ENCODE results near the gene FAP. TPM values are rescaled to one million over a fixed set of nuclear protein-coding genes. Genes with fewer than 3 reads are reported as not detected.

The FAP gene
- total RNA-seq, 1 donor from 2014 or later, result not detected

- Mint-ChIP-seq H3K4me1 (no peaks in the 10 kb centered on the region), H3K27me3 (peaks cover 8% of the 10 kb centered on the region), H3K27ac (no peak overlapping the region), H3K36me3 (ENCODE audit: low read depth) (no peaks in the 10 kb centered on the region), H3K4me3 (no peak overlapping the region), H3K9me3 (no peaks in the 10 kb centered on the region)
- ATAC-seq (ENCODE audit: low read depth) (no peak), DNase-seq (no peak)
- intact Hi-C loops (cut with micrococcal nuclease), result no loop called here
- CTCF ChIA-PET, result no interaction called here
- POLR2A ChIA-PET, result no interaction called here
- no peak for TF ChIP-seq CTCF (IDR thresholded peaks at IDR 0.05)
Measured at GRCh38 chr2:162175714-162176113, 67.5 kb downstream of the FAP start.

- H3K4me3 Mint-ChIP-seq, result no peak overlapping the region
- ChIA-PET POLR2A (no interaction called here), CTCF (no interaction called here)
- H3K9me3 Mint-ChIP-seq, result no peaks in the 10 kb centered on the region
- no peak for ATAC-seq (ENCODE audit: low read depth)
- H3K36me3 Mint-ChIP-seq (ENCODE audit: low read depth), result no peaks in the 10 kb centered on the region
- DNase-seq, result no peak
- peaks cover 7% of the 10 kb centered on the region for H3K27me3 Mint-ChIP-seq
- TF ChIP-seq CTCF (IDR thresholded peaks at IDR 0.05), result no peak
- intact Hi-C loops (cut with micrococcal nuclease), result no loop called here
- no peaks in the 10 kb centered on the region for H3K4me1 Mint-ChIP-seq
- no peak overlapping the region for H3K27ac Mint-ChIP-seq
Measured at GRCh38 chr2:162174746-162175145, 68.5 kb downstream of the FAP start.

GRCh38 chr2:162172802-162173370 lies 70.4 kb downstream of the FAP start:
- ChIA-PET CTCF (no interaction called here), POLR2A (no interaction called here)
- no peaks in the 10 kb centered on the region for H3K4me1 Mint-ChIP-seq
- H3K9me3 Mint-ChIP-seq, result no peaks in the 10 kb centered on the region
- ATAC-seq (ENCODE audit: low read depth), result no peak
- no peak overlapping the region for H3K4me3 Mint-ChIP-seq
- H3K27me3 Mint-ChIP-seq, result peaks cover 10% of the 10 kb centered on the region
- TF ChIP-seq CTCF (IDR thresholded peaks at IDR 0.05), result no peak
- no peak overlapping the region for H3K27ac Mint-ChIP-seq
- no peak for DNase-seq
- intact Hi-C loops (cut with micrococcal nuclease), result no loop called here
- H3K36me3 Mint-ChIP-seq (ENCODE audit: low read depth), result no peaks in the 10 kb centered on the region

GRCh38 chr2:162166745-162167144 lies 76.5 kb downstream of the FAP start:
- intact Hi-C loops (cut with micrococcal nuclease), result no loop called here
- TF ChIP-seq CTCF (IDR thresholded peaks at IDR 0.05), result no peak
- ATAC-seq (ENCODE audit: low read depth), result no peak
- no peak overlapping the region for H3K27ac Mint-ChIP-seq
- DNase-seq, result no peak
- POLR2A ChIA-PET, result no interaction called here
- no peaks in the 10 kb centered on the region for H3K4me1 Mint-ChIP-seq
- CTCF ChIA-PET, result no interaction called here
- H3K27me3 Mint-ChIP-seq, result peaks cover 9% of the 10 kb centered on the region
- no peaks in the 10 kb centered on the region for H3K9me3 Mint-ChIP-seq
- no peak overlapping the region for H3K4me3 Mint-ChIP-seq
- H3K36me3 Mint-ChIP-seq (ENCODE audit: low read depth), result no peaks in the 10 kb centered on the region

- H3K27me3 Mint-ChIP-seq, result peaks cover 9% of the 10 kb centered on the region
Measured at GRCh38 chr2:162166174-162166573, 77.1 kb downstream of the FAP start.

More at GRCh38 chr2:162166174-162166573, 77.1 kb downstream of the FAP start:
- no peak for ATAC-seq (ENCODE audit: low read depth)
- Mint-ChIP-seq H3K4me3 (no peak overlapping the region), H3K36me3 (ENCODE audit: low read depth) (no peaks in the 10 kb centered on the region), H3K4me1 (no peaks in the 10 kb centered on the region), H3K27ac (no peak overlapping the region), H3K9me3 (no peaks in the 10 kb centered on the region)
- DNase-seq, result no peak
- TF ChIP-seq CTCF (IDR thresholded peaks at IDR 0.05), result no peak
- ChIA-PET POLR2A (no interaction called here), CTCF (no interaction called here)
- intact Hi-C loops (cut with micrococcal nuclease), result no loop called here

Measured in activated B cell treated with CpG ODN at 0.5 μM for 24 hours (primary cell).